K562 (cell line): ENCODE measurements around the gene METTL2B. TPM values are rescaled to one million over a fixed set of nuclear protein-coding genes. Genes with fewer than 3 reads are reported as not detected.

Source experiments
- C11orf30 ChIP-seq: fragments of 450-650 bp; IDR thresholded peaks from 2 replicates; pipeline ENCODE4 v1.6.1; 2016; ENCODE audit warnings: low read depth, mild to moderate bottlenecking
- CREM ChIP-seq: IDR thresholded peaks from 2 replicates; pipeline ENCODE4 v1.6.1; 2014; ENCODE audit warnings: antibody characterized with exemption, low read depth
- FOXJ2 ChIP-seq: fragments of 200-800 bp; sonication (Bioruptor generic); IDR thresholded peaks from 2 replicates; pipeline ENCODE4 v1.6.1; 2016; ENCODE audit warnings: missing genetic modification characterization, missing compliant biosample characterization
- FOXP4 ChIP-seq: sonication (generic); formaldehyde crosslinking; IDR thresholded peaks from 2 replicates; pipeline ENCODE4 v1.8.0; 2022; ENCODE audit warnings: mild to moderate bottlenecking, missing genetic modification reagents, borderline replicate concordance
- GTF2B ChIP-seq: IDR thresholded peaks from 2 replicates; pipeline ENCODE4 v1.6.1; 2011; ENCODE audit not compliant: insufficient read length; ENCODE audit errors: extremely low read depth
- IRF1 ChIP-seq: sonication (generic); formaldehyde crosslinking; IDR thresholded peaks from 2 replicates; pipeline ENCODE4 v1.8.0; 2022; ENCODE audit warnings: missing genetic modification reagents, mild to moderate bottlenecking, borderline replicate concordance
- KAT7 ChIP-seq: sonication (generic); formaldehyde crosslinking; IDR thresholded peaks from 2 replicates; pipeline ENCODE4 v1.8.0; 2022; ENCODE audit warnings: missing genetic modification reagents, mild to moderate bottlenecking, borderline replicate concordance
- MAFF ChIP-seq: IDR thresholded peaks from 2 replicates; pipeline ENCODE4 v1.6.1; 2012; ENCODE audit warnings: low read length, improper control_type of control experiment
- MIER1 ChIP-seq: fragments of 450-650 bp; IDR thresholded peaks from 2 replicates; pipeline ENCODE4 v1.6.1; 2016; ENCODE audit warnings: antibody characterized with exemption, mild to moderate bottlenecking, low read depth
- POLR2AphosphoS2 ChIP-seq: IDR thresholded peaks from 2 replicates; pipeline ENCODE4 v1.6.1; 2012; ENCODE audit warnings: low read length, improper control_type of control experiment
- PURB ChIP-seq: sonication (generic); formaldehyde crosslinking; IDR thresholded peaks from 2 replicates; pipeline ENCODE4 v1.9.0; 2021; ENCODE audit warnings: low read depth, mild to moderate bottlenecking, missing genetic modification reagents
- RB1 ChIP-seq: fragments of 450-650 bp; IDR thresholded peaks from 2 replicates; pipeline ENCODE4 v1.6.1; 2017; ENCODE audit warnings: low read depth, mild to moderate bottlenecking
- SAP30 ChIP-seq: fragments of 200-600 bp; sonication (generic); IDR thresholded peaks from 2 replicates; pipeline ENCODE4 v1.6.1; 2012; ENCODE audit warnings: borderline replicate concordance, low read depth, mild to moderate bottlenecking, moderate library complexity, low read length, control low read depth, inconsistent platforms; ENCODE audit not compliant: insufficient read depth, poor library complexity, severe bottlenecking
- SMC3 ChIP-seq: conservative IDR thresholded peaks from 2 replicates; pipeline ENCODE4 v1.6.1; 2011; ENCODE audit warnings: low read depth, low read length, improper control_type of control experiment; ENCODE audit not compliant: insufficient read depth
- TAF15 ChIP-seq: fragments of 200-400 bp; formaldehyde crosslinking; IDR thresholded peaks from 2 replicates; pipeline ENCODE4 v1.6.1; 2017; ENCODE audit warnings: mild to moderate bottlenecking, low read depth, low read length, moderate library complexity
- U2AF2 ChIP-seq: fragments of 200-400 bp; formaldehyde crosslinking; optimal IDR thresholded peaks from 2 replicates; pipeline ENCODE3; 2017; ENCODE audit warnings: low read depth, mild to moderate bottlenecking, low read length
- ZBTB49 ChIP-seq: sonication (generic); formaldehyde crosslinking; IDR thresholded peaks from 2 replicates; pipeline ENCODE4 v1.8.0; 2022; ENCODE audit warnings: missing genetic modification reagents, mild to moderate bottlenecking, borderline replicate concordance
- ZC3H11A ChIP-seq: IDR thresholded peaks from 2 replicates; pipeline ENCODE4 v1.6.1; 2012; ENCODE audit warnings: low read depth, low read length, improper control_type of control experiment
- ZEB2 ChIP-seq: fragments of 450-650 bp; IDR thresholded peaks from 2 replicates; pipeline ENCODE4 v1.6.1; 2016
- ZNF217 ChIP-seq: sonication (generic); formaldehyde crosslinking; IDR thresholded peaks from 2 replicates; pipeline ENCODE4 v1.8.0; 2022; ENCODE audit warnings: mild to moderate bottlenecking, missing genetic modification reagents
- ZNF511 ChIP-seq: sonication (generic); formaldehyde crosslinking; IDR thresholded peaks from 2 replicates; pipeline ENCODE4 v1.8.0; 2022; ENCODE audit warnings: mild to moderate bottlenecking, missing genetic modification reagents
- ZNF695 ChIP-seq: fragments of 450-650 bp; formaldehyde crosslinking; IDR thresholded peaks from 2 replicates; pipeline ENCODE4 v1.4.0; 2020; ENCODE audit warnings: mild to moderate bottlenecking, moderate library complexity
- polyA plus RNA-seq, 8 experiments: library from polyadenylated mRNA; depleted of rRNA in 4 of 8; stranded (reverse) in 5 of 8; unstranded in 3 of 8; fragments of >200 nt; fragmentation: Nextera tagmentation in 2 of 8; fragmentation: Illumina TruSeq in 1 of 8; extraction: Ambion mirVana in 2 of 8; extraction: Trizol in 1 of 8; gene quantifications; 2 replicates each; pipeline versions ENCODE4 v1.2.1 to v1.2.3, GENCODE V29; 2011 to 2014; ENCODE audit warnings: inconsistent platforms in 1 of 8, missing spikeins in 1 of 8
- total RNA-seq, 7 experiments: library from RNA; depleted of rRNA in 6 of 7; stranded (reverse); fragments of >200 nt in 6 of 7; fragmentation: Illumina TruSeq in 2 of 7; extraction: Trizol in 2 of 7; gene quantifications; 2 replicates each; pipeline versions ENCODE4 v1.2.1 to v1.2.3, GENCODE V29; 2011 to 2021; ENCODE audit warnings: low replicate concordance in 1 of 7

METTL2B gene
- total and polyA plus RNA-seq, 9 of the 15 experiments (the other 6 are each of a cell fraction or from before 2014, with no cell fraction given), result 35.9 to 95.7 (median 79.2) TPM

- no peak for TF ChIP-seq PURB
- no peak for TF ChIP-seq GTF2B
- TF ChIP-seq ZNF217 (CRISPR knock-in tag), result no peak
- TF ChIP-seq CREM, result peak; percentile 87
- TF ChIP-seq U2AF2, result no peak
- no peak for TF ChIP-seq MAFF
- 0 out of 2 replicates have a peak, but pooled peaks have one; percentile 9 for TF ChIP-seq SMC3
- TF ChIP-seq RB1, result peak; percentile 95
- peak; percentile 86 for TF ChIP-seq SAP30
- TF ChIP-seq POLR2AphosphoS2, result peak; percentile 51; the same call in 1 of the 2 replicates
- TF ChIP-seq KAT7 (CRISPR knock-in tag), result 0 out of 2 replicates have a peak, but pooled peaks have one; percentile 6
- TF ChIP-seq ZBTB49 (CRISPR knock-in tag), result no peak
- TF ChIP-seq TAF15, result no peak
- no peak; the same call in 1 of the 2 replicates for TF ChIP-seq IRF1 (CRISPR knock-in tag)
- no peak for TF ChIP-seq FOXJ2 (tag)
- TF ChIP-seq ZC3H11A, result 0 out of 2 replicates have a peak, but pooled peaks have one; percentile 79
- TF ChIP-seq ZNF695 (CRISPR knock-in tag), result no peak
- no peak; the same call in 1 of the 2 replicates for TF ChIP-seq ZNF511 (CRISPR knock-in tag)
- no peak for TF ChIP-seq MIER1
- no peak; the same call in 1 of the 2 replicates for TF ChIP-seq ZEB2
- TF ChIP-seq FOXP4, result peak; percentile 87
- TF ChIP-seq C11orf30, result no peak
These were observed 20.8 kb upstream of the METTL2B start, which contains the start of gene HILPDA (continued) for GRCh38 chr7:128455543-128456254.
